Islet of Langerhans (tissue), 1 donor: Measurements from ENCODE around the gene LRIG2.
"Not testable (repeated sequence)": the region's sequence is repeated elsewhere in the genome, so short reads cannot be mapped to it uniquely, and the experiment has no call there.

Experiments
- FAIRE-seq: peaks from one replicate; lab custom pipeline; 2011; peaks lifted over from hg19 to GRCh38; lab: Jason Lieb, UNC

Gene LRIG2

GRCh38 chr1:113063456-113063855 is 9.5 kb upstream of the LRIG2 start:
- FAIRE-seq, result not testable (repeated sequence)

GRCh38 chr1:113072141-113072756 is 749 bp upstream of the LRIG2 start:
- FAIRE-seq, result no peak

- FAIRE-seq, result no peak
Observed at GRCh38 chr1:113073479-113073950, 517 bp downstream of the LRIG2 start.

- FAIRE-seq, result no peak
Observed at GRCh38 chr1:113074237-113074636, 1.2 kb downstream of the LRIG2 start.

- not testable (repeated sequence) for FAIRE-seq
Observed at GRCh38 chr1:113077978-113078377, 5.0 kb downstream of the LRIG2 start.

- no peak for FAIRE-seq
Observed at GRCh38 chr1:113086541-113086940, 13.5 kb downstream of the LRIG2 start.

GRCh38 chr1:113088972-113089371 is 16.0 kb downstream of the LRIG2 start:
- FAIRE-seq, result peak; percentile 41

- FAIRE-seq, result no peak
Observed at GRCh38 chr1:113090051-113090450, 17.1 kb downstream of the LRIG2 start.

- no peak for FAIRE-seq
Observed at GRCh38 chr1:113091988-113092594, 19.1 kb downstream of the LRIG2 start.

GRCh38 chr1:113094506-113094905 is 21.5 kb downstream of the LRIG2 start:
- FAIRE-seq, result no peak

GRCh38 chr1:113095790-113096455 is 22.9 kb downstream of the LRIG2 start:
- no peak for FAIRE-seq

GRCh38 chr1:113096493-113096892 is 23.5 kb downstream of the LRIG2 start:
- no peak for FAIRE-seq

GRCh38 chr1:113101588-113101987 is 28.6 kb downstream of the LRIG2 start:
- no peak for FAIRE-seq

GRCh38 chr1:113103048-113103447 is 30.1 kb downstream of the LRIG2 start:
- no peak for FAIRE-seq

GRCh38 chr1:113103977-113104376 is 31.0 kb downstream of the LRIG2 start:
- no peak for FAIRE-seq

GRCh38 chr1:113106910-113107309 is 33.9 kb downstream of the LRIG2 start:
- no peak for FAIRE-seq

GRCh38 chr1:113109908-113110554 is 37.0 kb downstream of the LRIG2 start:
- FAIRE-seq, result no peak

GRCh38 chr1:113118266-113118665 is 45.3 kb downstream of the LRIG2 start:
- FAIRE-seq, result no peak

- no peak for FAIRE-seq
Observed at GRCh38 chr1:113123737-113124136, 50.7 kb downstream of the LRIG2 start.

GRCh38 chr1:113124366-113124765 is 51.4 kb downstream of the LRIG2 start:
- FAIRE-seq, result no peak

- no peak for FAIRE-seq
Observed at GRCh38 chr1:113125517-113125916, 52.5 kb downstream of the LRIG2 start.

- no peak for FAIRE-seq
Observed at GRCh38 chr1:113126207-113126606, 53.2 kb downstream of the LRIG2 start.

GRCh38 chr1:113128116-113128515 is 55.1 kb downstream of the LRIG2 start:
- no peak for FAIRE-seq
